Brain microvascular endothelial cell (primary cell): Measurements from ENCODE around the gene ASIC5.

Source experiments
- DNase-seq: peaks from one replicate; pipeline ENCODE4 v3.0.0-alpha.2; 2020
- H3K27ac ChIP-seq: fragments of 250-450 bp; sonication (Bioruptor Pico); 2 replicates; pipeline ENCODE4 v1.5.1; 2020; ENCODE audit warnings: mild to moderate bottlenecking, moderate library complexity
- H3K27me3 ChIP-seq: fragments of 250-450 bp; sonication (Bioruptor Pico); replicated peaks from 2 replicates; pipeline ENCODE4 v1.5.1; 2020; ENCODE audit warnings: mild to moderate bottlenecking
- H3K36me3 ChIP-seq: fragments of 250-450 bp; sonication (Bioruptor Pico); replicated peaks from 2 replicates; pipeline ENCODE4 v1.5.1; 2020; ENCODE audit warnings: mild to moderate bottlenecking
- H3K4me3 ChIP-seq: 2 replicates; pipeline ENCODE4 v1.5.1; 2011; ENCODE audit warnings: low read depth, mild to moderate bottlenecking, control low read depth, low read length, moderate library complexity
- CTCF ChIP-seq: IDR thresholded peaks from 2 replicates; pipeline ENCODE4 v1.5.1; 2011; ENCODE audit warnings: low read depth, mild to moderate bottlenecking, moderate library complexity, low read length, control low read depth, inconsistent platforms; ENCODE audit errors: missing control alignments
- in situ Hi-C: cut with HindIII; loops from 2 replicates; pipeline ENCODE4 v1.10.0; 2017; ENCODE audit warnings: low sequenced_read_pairs, low pct_ligation_motif_present

Gene ASIC5

GRCh38 chr4:155866177-155866576 lies at the start of gene ASIC5:
ASIC5 (minus strand) TSS chr4:155866277; CDS start chr4:155866226, 51 bp downstream.
- Histone ChIP-seq H3K27me3 (no peaks in the 10 kb centered on the region), H3K36me3 (no peaks in the 10 kb centered on the region), H3K4me3 (no peak within 1 kb of the TSS), H3K27ac (no peak within 1 kb of the TSS)
- DNase-seq: no peak
- in situ Hi-C loops: no loop called here
- no peak for TF ChIP-seq CTCF

- in situ Hi-C loops: no loop called here
- Histone ChIP-seq H3K4me3 (no peak overlapping the region), H3K27me3 (no peaks in the 10 kb centered on the region), H3K27ac (no peak overlapping the region), H3K36me3 (no peaks in the 10 kb centered on the region)
- TF ChIP-seq CTCF: no peak
- no peak for DNase-seq
These were observed 48.7 kb upstream of the ASIC5 start for GRCh38 chr4:155914782-155915181.

GRCh38 chr4:155911905-155912304 lies 45.8 kb upstream of the ASIC5 start:
- DNase-seq: no peak
- no peak for TF ChIP-seq CTCF
- Histone ChIP-seq H3K4me3 (no peak overlapping the region), H3K27me3 (no peaks in the 10 kb centered on the region), H3K36me3 (no peaks in the 10 kb centered on the region), H3K27ac (no peak overlapping the region)
- in situ Hi-C loops: no loop called here

- Histone ChIP-seq H3K36me3 (no peaks in the 10 kb centered on the region), H3K27me3 (no peaks in the 10 kb centered on the region), H3K27ac (no peak overlapping the region), H3K4me3 (no peak overlapping the region)
- no peak for DNase-seq
- in situ Hi-C loops: no loop called here
- TF ChIP-seq CTCF: no peak
These were observed 43.6 kb upstream of the ASIC5 start for GRCh38 chr4:155909615-155910226.

- Histone ChIP-seq H3K36me3 (no peaks in the 10 kb centered on the region), H3K27me3 (no peaks in the 10 kb centered on the region), H3K27ac (no peak overlapping the region), H3K4me3 (no peak overlapping the region)
- no peak for DNase-seq
- no peak for TF ChIP-seq CTCF
- in situ Hi-C loops: no loop called here
These were observed 42.4 kb upstream of the ASIC5 start for GRCh38 chr4:155908187-155909139.
